ENCODE results near the gene DMRTB1.

DMRTB1 gene

DNA sequence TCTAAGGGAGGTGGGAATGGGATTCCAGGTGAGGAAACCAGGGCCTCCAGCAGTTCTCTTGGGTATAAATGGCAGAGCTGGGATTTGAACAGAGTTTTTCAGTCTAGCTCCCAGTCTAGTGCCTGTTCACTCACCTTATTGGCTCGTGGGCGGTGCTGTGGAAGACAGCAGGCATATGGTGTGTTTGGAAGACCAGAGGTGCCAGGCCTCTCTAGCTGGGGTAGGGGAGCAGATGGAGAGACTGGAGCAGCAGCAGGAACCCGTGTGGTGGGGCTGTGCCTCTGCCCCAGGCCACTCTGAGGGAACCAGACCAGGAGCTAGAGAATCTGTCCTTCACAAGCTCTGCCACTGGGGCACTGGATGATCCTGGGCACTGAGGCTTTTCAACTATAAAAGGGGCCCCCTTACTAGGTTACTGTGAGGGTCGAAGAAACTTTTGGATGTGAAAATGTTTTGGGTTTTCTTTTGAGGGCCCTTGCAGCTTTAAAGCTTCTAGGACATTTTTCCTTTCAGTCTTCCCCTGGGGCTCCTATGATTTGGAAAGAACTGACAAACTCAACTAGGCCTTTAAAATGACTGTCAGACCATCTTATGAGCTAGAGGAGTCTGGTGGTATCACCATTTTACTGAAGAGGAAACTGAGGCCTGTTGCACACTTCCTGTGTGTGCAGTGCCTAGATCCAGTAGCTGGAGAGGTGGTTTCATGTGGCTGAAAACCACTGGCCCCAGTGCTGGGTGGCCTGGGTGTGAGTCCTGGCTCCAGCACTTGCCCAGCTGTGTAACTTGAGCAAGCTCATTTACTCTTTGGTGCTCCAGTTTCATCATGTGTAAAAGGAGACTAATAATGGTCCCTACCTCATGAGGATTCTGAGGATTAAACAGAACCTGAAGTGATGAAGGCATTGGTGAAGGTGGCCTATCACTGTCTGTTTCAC, 6.1 kb downstream of the DMRTB1 start:
- no peak for TF ChIP-seq ZNF274 (IDR thresholded peaks at IDR 0.05; ENCODE audit: low read depth, low read length)

DNA sequence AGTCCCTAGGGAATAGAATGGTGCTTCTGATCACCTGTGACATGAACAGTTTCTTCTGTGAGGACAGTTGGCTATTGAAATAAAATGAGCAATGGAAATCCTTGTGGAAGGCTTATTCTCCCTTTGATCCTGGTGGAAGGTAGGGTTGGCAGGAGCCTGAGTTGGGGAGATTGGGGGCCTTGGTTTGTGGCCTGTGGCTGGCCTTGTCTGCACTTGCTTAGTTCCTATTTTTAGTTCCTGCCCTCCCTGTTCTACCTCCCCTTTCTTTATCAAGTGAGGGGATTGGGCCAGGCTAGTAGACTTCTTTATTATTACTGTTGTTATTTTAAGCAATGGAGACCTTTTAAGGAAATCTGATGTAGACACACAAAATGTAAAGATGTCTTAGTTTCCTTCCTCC, 8.2 kb downstream of the DMRTB1 start:
- no peak for TF ChIP-seq ZNF274 (IDR thresholded peaks at IDR 0.05; ENCODE audit: low read depth, low read length)
- no peak overlapping the region for H3K4me3 ChIP-seq (ENCODE audit: low read length)

More for the DNA sequence above, 6.1 kb downstream of the DMRTB1 start:
- no peak overlapping the region for H3K4me3 ChIP-seq (ENCODE audit: low read length)

DNA sequence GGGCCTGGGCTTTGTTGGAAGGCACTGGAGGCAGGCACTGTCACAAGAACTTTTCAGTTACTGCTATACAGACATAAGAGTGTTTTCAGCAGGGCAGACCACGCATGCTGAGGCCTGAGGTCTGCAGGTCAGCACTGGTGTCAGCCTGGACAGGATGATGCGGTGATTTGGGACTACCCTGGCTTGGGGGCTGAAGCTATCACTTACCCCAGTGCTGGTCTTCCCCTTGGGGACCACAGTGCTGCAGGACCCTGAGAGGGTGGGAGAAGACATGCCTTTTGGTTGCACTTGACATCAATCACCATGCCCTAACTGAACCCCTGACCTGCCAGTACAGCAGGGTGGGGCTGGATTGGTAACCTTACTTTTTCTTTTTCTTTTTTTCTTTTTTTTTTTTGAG, 9.2 kb downstream of the DMRTB1 start:
- H3K4me3 ChIP-seq (ENCODE audit: low read length), result no peak overlapping the region
- TF ChIP-seq ZNF274 (IDR thresholded peaks at IDR 0.05; ENCODE audit: low read depth, low read length), result no peak

DNA sequence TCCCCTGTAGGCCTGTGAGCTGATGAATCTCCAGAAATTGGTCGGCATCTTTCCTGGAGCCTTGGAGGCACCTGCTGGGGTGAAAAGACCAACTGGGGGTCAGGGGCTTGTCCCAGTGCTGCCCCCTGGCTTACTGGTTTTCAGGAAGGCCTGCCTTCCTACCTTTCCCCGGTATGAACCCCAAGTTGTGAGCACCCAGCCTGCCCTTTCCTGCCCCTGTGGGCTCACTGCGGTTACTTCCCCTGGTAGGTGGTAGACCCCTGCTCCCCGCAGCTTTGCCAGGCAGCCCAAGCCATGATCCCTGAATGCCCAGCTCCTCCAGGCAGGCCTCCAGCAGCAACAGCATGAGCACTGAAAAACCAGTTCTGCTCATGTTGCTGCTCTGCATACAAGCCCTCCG, 10.2 kb downstream of the DMRTB1 start:
- no peak for TF ChIP-seq ZNF274 (IDR thresholded peaks at IDR 0.05; ENCODE audit: low read depth, low read length)

DNA sequence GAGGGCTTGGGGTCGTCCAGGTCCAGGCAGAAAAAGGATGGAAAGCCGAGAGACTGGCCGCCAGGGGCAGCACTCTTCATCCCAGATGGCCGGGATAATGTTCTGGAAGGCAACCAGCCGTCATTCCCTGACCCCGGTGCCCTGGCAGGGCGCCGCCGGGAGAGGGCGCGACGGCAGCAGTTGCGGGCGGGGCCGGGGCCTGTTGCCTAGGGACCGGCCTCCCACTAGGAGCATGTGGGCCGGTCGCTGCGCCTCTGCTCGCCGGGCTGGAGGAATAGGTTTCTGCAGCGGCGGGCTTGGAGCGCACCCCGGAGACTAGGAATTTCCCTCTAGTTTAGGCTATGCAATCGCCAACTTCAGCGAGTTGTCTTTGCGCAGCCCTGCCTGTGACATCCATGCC, 11.0 kb downstream of the DMRTB1 start:
- H3K4me3 ChIP-seq (ENCODE audit: low read length), result no peak overlapping the region
- no peak for TF ChIP-seq ZNF274 (IDR thresholded peaks at IDR 0.05; ENCODE audit: low read depth, low read length)

More for the DNA sequence above, 10.2 kb downstream of the DMRTB1 start:
- no peak overlapping the region for H3K4me3 ChIP-seq (ENCODE audit: low read length)

DNA sequence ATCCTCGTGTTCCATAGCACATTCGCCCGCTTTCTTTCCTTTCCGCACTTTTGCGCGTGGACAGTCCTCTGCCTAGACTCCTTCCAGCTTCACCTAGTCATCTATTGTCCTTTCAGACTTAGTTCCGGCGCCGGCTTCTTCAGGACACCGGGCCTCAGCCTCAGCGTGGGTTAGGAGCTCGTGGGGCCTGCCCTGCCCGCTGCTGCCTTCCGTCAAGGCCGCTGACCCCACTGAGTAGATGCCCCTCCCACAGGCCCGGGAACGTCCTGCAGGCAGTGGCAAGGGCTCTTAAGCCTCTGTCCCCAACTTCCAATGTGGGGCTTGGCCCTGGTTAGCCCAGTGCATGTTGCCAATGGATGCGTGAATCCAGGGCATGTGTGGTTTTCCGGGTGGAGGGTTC, 11.4 kb downstream of the DMRTB1 start:
- no peak overlapping the region for H3K4me3 ChIP-seq (ENCODE audit: low read length)
- TF ChIP-seq ZNF274 (IDR thresholded peaks at IDR 0.05; ENCODE audit: low read depth, low read length), result no peak

DNA sequence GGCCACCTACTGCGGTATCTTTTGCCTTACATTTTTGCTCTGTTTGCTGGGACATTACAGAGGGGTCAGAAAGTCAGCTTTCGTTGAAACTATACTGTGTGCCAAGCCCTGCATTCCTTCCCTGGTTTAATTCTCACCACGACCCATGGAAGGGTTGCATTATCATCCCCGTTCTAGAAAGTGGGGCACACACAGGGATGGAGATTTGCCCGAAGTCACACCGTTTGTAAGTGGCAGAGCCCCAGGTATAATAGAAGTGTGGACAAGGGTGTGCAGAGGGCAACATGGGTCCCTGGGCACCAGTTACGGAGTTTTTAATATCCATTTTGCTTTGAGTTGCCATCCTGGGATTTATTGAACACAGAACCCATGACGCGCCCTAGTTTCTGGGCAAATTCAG, 11.8 kb downstream of the DMRTB1 start:
- no peak overlapping the region for H3K4me3 ChIP-seq (ENCODE audit: low read length)
- no peak for TF ChIP-seq ZNF274 (IDR thresholded peaks at IDR 0.05; ENCODE audit: low read depth, low read length)

DNA sequence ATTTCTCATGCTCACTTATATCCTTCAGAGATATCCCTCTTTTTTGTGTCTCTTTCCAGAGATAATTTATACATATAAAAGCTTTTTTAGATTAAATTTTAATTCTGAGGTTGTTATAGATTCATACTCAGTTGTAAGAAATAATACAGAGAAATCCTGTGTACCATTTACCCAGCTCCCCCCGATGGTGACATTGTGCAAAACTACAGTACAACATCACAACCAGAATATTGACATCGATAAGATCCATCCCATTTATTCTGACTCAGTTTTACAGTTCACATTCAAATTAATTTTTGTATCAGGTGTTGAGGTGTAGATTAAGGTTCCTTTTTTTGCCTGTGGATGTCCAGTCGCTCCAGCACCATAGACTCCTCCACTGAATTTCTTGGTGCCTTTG, 14.3 kb downstream of the DMRTB1 start:
- no peak overlapping the region for H3K4me3 ChIP-seq (ENCODE audit: low read length)
- no peak for TF ChIP-seq ZNF274 (IDR thresholded peaks at IDR 0.05; ENCODE audit: low read depth, low read length)

DNA sequence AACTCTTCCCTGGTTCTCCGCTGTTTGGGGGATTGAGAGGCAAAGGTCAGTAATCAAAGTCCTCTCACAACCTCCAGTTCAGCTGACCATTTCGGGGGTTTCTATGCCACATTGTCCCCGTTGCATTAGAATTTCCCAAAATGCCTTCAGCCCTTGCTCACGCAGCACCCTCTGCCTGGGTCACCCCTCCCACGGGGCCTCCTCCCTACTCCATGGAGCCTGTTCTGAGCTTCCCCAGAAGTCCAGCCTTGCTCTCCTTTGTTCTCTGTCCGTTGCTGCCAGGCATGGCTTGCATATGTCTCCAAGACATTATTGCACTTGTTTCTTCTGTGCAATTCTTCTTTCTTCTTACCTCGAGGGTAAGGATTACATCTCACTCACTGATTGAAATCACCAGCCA, 16.5 kb downstream of the DMRTB1 start:
- TF ChIP-seq ZNF274 (IDR thresholded peaks at IDR 0.05; ENCODE audit: low read depth, low read length), result no peak
- H3K4me3 ChIP-seq (ENCODE audit: low read length), result no peak overlapping the region

DNA sequence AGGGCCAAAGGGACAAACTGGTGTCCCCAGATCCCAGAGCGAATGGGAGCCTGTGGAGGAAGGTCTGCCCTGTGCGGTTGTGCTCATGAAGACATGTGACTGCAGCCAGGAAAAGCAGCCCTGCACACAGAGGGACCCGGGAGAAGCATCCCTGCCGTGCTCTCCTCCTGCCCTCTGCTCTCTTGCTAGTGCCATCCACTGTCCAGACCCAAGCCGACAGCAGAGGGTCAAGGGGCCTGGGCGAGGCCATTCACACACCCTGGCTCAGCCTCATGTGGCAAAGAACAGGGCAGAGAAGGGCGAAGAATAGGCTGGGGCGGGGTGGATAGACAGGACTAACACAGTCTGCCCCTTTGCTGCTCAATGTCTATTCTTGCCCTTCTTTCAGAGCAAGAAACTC, 17.4 kb downstream of the DMRTB1 start:
- H3K4me3 ChIP-seq (ENCODE audit: low read length), result no peak overlapping the region
- no peak for TF ChIP-seq ZNF274 (IDR thresholded peaks at IDR 0.05; ENCODE audit: low read depth, low read length)

DNA sequence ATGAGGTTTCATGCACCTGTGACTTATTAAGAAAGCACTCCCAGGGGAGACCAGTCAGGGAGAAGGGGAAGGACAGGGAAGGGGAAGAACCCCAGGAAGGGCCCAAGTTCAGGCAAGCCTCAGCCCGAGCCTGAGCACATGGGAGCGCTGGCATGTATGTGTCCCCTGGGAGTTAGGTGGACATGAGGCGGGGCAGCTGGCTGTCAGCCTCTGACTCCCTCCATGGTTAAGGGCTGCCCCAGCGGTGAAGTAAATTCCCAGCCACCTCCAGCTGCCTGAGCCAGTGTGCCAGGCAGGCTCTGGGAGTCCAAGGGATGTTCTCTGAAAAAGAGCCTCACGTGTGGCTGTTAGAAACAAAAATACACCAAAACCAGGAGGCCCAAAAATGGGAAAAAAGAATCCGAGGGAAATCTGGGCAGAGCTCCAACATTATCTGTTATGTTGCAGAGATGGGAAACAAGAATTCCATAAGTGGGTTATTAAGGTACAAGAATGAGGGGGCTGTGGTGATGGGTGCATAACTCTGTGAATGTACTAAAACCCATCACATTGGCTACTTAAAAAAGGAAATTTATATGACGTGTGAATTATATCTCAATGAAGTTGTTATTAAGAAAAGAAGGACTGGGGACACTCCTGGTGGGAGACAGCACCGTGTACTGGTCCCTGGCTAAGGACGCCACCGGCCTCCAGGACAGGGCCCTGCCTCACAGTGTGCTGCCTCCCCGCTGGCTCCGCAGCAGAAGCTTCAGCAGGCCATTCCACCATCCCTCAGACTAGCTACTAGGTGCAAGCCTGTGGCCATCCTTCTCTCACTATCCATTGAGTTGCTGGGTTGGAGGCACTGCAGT, 18.7 kb downstream of the DMRTB1 start:
- TF ChIP-seq ZNF274 (IDR thresholded peaks at IDR 0.05; ENCODE audit: low read depth, low read length), result no peak
- no peak overlapping the region for H3K4me3 ChIP-seq (ENCODE audit: low read length)

DNA sequence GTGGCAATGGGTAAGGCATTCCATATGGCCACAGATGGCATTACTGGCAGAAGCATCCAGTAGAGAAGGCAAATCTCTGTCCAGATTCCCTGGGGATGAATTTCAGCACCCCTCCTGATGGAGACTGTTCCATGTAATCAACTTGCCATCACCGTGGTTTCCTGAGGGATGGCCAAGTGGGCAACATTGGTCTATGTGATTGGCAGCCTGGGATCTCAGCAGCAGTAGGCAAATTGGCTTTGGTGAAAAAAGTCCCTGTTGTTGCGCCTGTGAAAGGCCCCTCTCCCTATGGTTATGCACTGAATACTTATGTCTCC, 19.3 kb downstream of the DMRTB1 start:
- no peak overlapping the region for H3K4me3 ChIP-seq (ENCODE audit: low read length)
- TF ChIP-seq ZNF274 (IDR thresholded peaks at IDR 0.05; ENCODE audit: low read depth, low read length), result no peak

DNA sequence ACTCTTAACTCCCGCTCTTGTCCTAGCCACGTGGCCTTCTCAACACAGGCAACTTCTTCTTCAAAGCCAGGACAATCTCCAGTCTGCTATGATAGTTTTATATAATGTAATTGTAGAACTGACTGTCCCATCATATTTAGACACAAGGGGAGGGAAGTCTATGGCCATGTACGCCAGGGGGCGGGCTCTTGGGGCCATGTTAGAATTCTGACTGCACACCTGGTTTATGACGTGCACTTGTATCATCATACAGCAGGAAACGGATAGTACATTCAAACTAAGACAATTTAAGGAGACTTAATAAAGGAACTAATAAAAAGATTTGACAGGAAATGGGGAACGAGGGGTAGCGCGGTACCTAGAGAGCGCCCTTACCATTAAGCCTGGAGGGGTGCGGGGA, 21.5 kb downstream of the DMRTB1 start:
- no peak overlapping the region for H3K4me3 ChIP-seq (ENCODE audit: low read length)
- TF ChIP-seq ZNF274 (IDR thresholded peaks at IDR 0.05; ENCODE audit: low read depth, low read length), result no peak

DNA sequence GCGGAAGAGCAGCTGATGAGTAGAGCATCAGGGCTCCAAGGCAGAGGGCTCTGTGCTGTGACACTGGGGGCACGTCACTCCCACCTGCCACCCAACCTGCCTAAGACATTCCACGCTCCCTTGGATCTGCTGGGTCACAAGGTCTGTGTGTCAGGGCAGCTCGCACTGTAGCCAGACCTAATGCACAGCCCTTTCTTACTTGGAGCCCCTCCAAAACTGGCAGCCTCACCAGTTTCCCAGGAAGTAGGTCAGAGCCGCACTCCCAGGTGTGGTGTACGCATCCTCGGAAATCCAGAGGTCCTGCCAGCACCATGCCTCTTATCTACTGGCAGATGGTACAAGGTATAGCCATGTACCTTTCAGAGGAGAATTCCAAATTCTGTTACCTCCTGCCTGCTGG, 22.3 kb downstream of the DMRTB1 start:
- H3K4me3 ChIP-seq (ENCODE audit: low read length), result no peak overlapping the region
- no peak for TF ChIP-seq ZNF274 (IDR thresholded peaks at IDR 0.05; ENCODE audit: low read depth, low read length)

All from GM08714 (cell line).